K562 (cell line): ENCODE measurements around the gene RNF44. TPM values are rescaled to one million over a fixed set of nuclear protein-coding genes. Genes with fewer than 3 reads are reported as not detected.

Source experiments
- BRCA1 ChIP-seq, 2 experiments: fragments of 450-650 bp in 1 of 2; sonication (generic) in 1 of 2; formaldehyde crosslinking in 1 of 2; IDR thresholded peaks; 2 replicates each; pipeline versions ENCODE4 v1.5.0 to v1.6.1; 2017 to 2020; ENCODE audit warnings: mild to moderate bottlenecking in 1 of 2, missing genetic modification reagents in 1 of 2
- CBX8 ChIP-seq: fragments of 200-600 bp; sonication (generic); IDR thresholded peaks from 2 replicates; pipeline ENCODE4 v1.6.1; 2012; ENCODE audit warnings: borderline replicate concordance, mixed run types, low read depth, mild to moderate bottlenecking, moderate library complexity, mixed read lengths, low read length, control low read depth, inconsistent platforms; ENCODE audit not compliant: poor library complexity, severe bottlenecking; ENCODE audit errors: extremely low read depth
- DACH1 ChIP-seq: fragments of 450-650 bp; IDR thresholded peaks from 2 replicates; pipeline ENCODE4 v1.6.1; 2018; ENCODE audit not compliant: partially characterized antibody
- ERF ChIP-seq: fragments of 450-650 bp; formaldehyde crosslinking; IDR thresholded peaks from 2 replicates; pipeline ENCODE4 v1.4.0; 2020; ENCODE audit warnings: mild to moderate bottlenecking, mixed read lengths
- KAT8 ChIP-seq: fragments of 450-650 bp; IDR thresholded peaks from 2 replicates; pipeline ENCODE4 v1.6.1; 2016; ENCODE audit warnings: low read depth, mild to moderate bottlenecking
- MCM3 ChIP-seq: fragments of 450-650 bp; IDR thresholded peaks from 2 replicates; pipeline ENCODE4 v1.6.1; 2016
- NONO ChIP-seq, 2 experiments: fragments of 200-400 bp in 1 of 2; fragments of 450-650 bp in 1 of 2; formaldehyde crosslinking in 1 of 2; IDR thresholded peaks; 2 replicates each; pipeline ENCODE4 v1.6.1; 2017; ENCODE audit warnings: low read depth in 2 of 2, mild to moderate bottlenecking in 2 of 2, moderate library complexity in 2 of 2, low read length in 1 of 2
- NR1H2 ChIP-seq: sonication (generic); formaldehyde crosslinking; IDR thresholded peaks from 2 replicates; pipeline ENCODE4 v1.4.0; 2020; ENCODE audit warnings: mild to moderate bottlenecking, missing genetic modification reagents
- PML ChIP-seq: IDR thresholded peaks from 2 replicates; pipeline ENCODE4 v1.6.1; 2012; ENCODE audit warnings: low read length, inconsistent platforms
- SLC30A9 ChIP-seq: fragments of 250-450 bp; sonication (Bioruptor Pico); IDR thresholded peaks from 2 replicates; pipeline ENCODE4 v1.8.0; 2022; ENCODE audit warnings: mild to moderate bottlenecking, moderate library complexity
- SRSF1 ChIP-seq: fragments of 200-400 bp; formaldehyde crosslinking; IDR thresholded peaks from 2 replicates; pipeline ENCODE4 v1.6.1; 2017; ENCODE audit warnings: mild to moderate bottlenecking, low read depth, low read length, moderate library complexity
- U2AF1 ChIP-seq: fragments of 200-400 bp; formaldehyde crosslinking; optimal IDR thresholded peaks from 2 replicates; pipeline ENCODE3; 2017; ENCODE audit warnings: mild to moderate bottlenecking, low read depth, low read length, moderate library complexity
- ZFPM2 ChIP-seq: fragments of 250-450 bp; sonication (Bioruptor Pico); IDR thresholded peaks from 2 replicates; pipeline ENCODE4 v1.5.1; 2022; ENCODE audit warnings: mild to moderate bottlenecking
- ZNF408 ChIP-seq: fragments of 250-450 bp; sonication (Bioruptor Pico); IDR thresholded peaks from 2 replicates; pipeline ENCODE4 v1.4.0; 2020; ENCODE audit warnings: low read depth, mild to moderate bottlenecking, moderate library complexity
- ZNF583 ChIP-seq: fragments of 250-450 bp; sonication (Bioruptor Pico); IDR thresholded peaks from 2 replicates; pipeline ENCODE4 v1.4.0; 2020
- ZNF717 ChIP-seq: fragments of 250-450 bp; sonication (Bioruptor Pico); IDR thresholded peaks from 2 replicates; pipeline ENCODE4 v1.5.0; 2021
- polyA plus RNA-seq, 8 experiments: library from polyadenylated mRNA; depleted of rRNA in 4 of 8; stranded (reverse) in 5 of 8; unstranded in 3 of 8; fragments of >200 nt; fragmentation: Nextera tagmentation in 2 of 8; fragmentation: Illumina TruSeq in 1 of 8; extraction: Ambion mirVana in 2 of 8; extraction: Trizol in 1 of 8; gene quantifications; 2 replicates each; pipeline versions ENCODE4 v1.2.1 to v1.2.3, GENCODE V29; 2011 to 2014; ENCODE audit warnings: inconsistent platforms in 1 of 8, missing spikeins in 1 of 8
- total RNA-seq, 7 experiments: library from RNA; depleted of rRNA in 6 of 7; stranded (reverse); fragments of >200 nt in 6 of 7; fragmentation: Illumina TruSeq in 2 of 7; extraction: Trizol in 2 of 7; gene quantifications; 2 replicates each; pipeline versions ENCODE4 v1.2.1 to v1.2.3, GENCODE V29; 2011 to 2021; ENCODE audit warnings: low replicate concordance in 1 of 7
- TF ChIP-seq, protein P1 (sequence below): fragments of 250-450 bp; sonication (Bioruptor Pico); IDR thresholded peaks from 2 replicates; pipeline ENCODE4 v1.8.0; 2022; ENCODE audit warnings: moderate library complexity, mild to moderate bottlenecking, inconsistent platforms
- TF ChIP-seq, protein P2 (sequence below), 2 experiments: fragments of 450-650 bp; IDR thresholded peaks; 2 replicates each; pipeline ENCODE4 v1.6.1; 2016
- TF ChIP-seq, protein P3 (sequence below): fragments of 250-450 bp; sonication (Bioruptor Pico); IDR thresholded peaks from 2 replicates; pipeline ENCODE4 v1.5.0; 2022; ENCODE audit warnings: mild to moderate bottlenecking
- TF ChIP-seq, protein P4 (sequence below): fragments of 450-650 bp; IDR thresholded peaks from 2 replicates; pipeline ENCODE4 v1.6.1; 2017; ENCODE audit warnings: antibody characterized with exemption

The RNF44 gene
- total and polyA plus RNA-seq, 9 of the 15 experiments (the other 6 are each of a cell fraction or from before 2014, with no cell fraction given): 1.6 to 82.6 (median 7.4) TPM

DNA sequence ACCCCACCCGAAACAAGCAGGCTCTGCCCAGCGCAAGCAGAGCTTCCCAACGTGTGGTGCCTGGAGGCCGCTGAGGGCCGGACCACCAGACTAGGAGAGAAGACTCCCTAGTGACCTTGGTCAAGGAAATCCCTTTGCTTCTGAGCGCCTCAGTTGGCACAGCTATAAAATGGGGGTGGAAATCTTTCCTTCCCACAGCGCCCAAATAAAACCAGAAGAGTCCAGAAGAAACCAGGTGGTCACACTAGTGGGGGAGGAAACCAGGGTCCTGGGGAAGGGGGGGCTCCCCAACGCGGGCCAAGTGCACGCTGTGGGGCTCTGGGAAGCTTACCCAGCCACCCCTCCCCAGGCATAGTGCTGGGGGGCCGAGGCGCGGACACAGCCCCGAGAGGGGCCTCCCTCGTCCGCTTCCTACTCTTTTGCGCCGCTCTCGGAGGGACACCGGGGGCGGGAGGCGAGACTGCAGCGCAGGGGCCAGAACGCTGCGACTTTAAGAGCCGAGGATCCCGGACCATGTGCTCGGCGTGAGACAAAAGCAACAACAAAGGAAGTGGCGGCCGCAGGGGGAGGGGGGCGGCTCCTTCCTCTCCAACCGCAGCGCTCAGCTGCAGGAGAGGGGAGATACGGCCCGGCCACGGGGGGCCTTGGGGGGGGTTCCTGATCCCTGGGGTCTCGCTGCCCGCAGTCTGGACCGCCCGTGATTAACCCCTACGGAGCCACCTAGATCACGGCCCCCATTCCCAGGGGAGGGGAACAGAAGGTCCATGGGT is 885 bp downstream of the RNF44 start (continued):
- TF ChIP-seq, protein P1, sequence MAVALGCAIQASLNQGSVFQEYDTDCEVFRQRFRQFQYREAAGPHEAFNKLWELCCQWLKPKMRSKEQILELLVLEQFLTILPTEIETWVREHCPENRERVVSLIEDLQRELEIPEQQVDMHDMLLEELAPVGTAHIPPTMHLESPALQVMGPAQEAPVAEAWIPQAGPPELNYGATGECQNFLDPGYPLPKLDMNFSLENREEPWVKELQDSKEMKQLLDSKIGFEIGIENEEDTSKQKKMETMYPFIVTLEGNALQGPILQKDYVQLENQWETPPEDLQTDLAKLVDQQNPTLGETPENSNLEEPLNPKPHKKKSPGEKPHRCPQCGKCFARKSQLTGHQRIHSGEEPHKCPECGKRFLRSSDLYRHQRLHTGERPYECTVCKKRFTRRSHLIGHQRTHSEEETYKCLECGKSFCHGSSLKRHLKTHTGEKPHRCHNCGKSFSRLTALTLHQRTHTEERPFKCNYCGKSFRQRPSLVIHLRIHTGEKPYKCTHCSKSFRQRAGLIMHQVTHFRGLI (CRISPR knock-in tag): no peak
- TF ChIP-seq CBX8 (no peak), MCM3 (no peak), BRCA1 (IDR thresholded peaks at IDR 0.05) (no peak), BRCA1 (CRISPR knock-in tag; IDR thresholded peaks at IDR 0.05) (no peak), NONO (IDR thresholded peaks at IDR 0.05; ENCODE audit: low read depth in 2 of 2, low read length in 1 of 2) (no peak), SRSF1 (no peak), ZNF717 (no peak), KAT8 (no peak), ZFPM2 (CRISPR knock-in tag) (no peak), PML (no peak), ZNF583 (CRISPR knock-in tag) (no peak), NR1H2 (CRISPR knock-in tag) (no peak), SLC30A9 (no peak), DACH1 (no peak), ZNF408 (CRISPR knock-in tag) (no peak), ERF (CRISPR knock-in tag) (no peak), U2AF1 (no peak)
- TF ChIP-seq, protein P2, sequence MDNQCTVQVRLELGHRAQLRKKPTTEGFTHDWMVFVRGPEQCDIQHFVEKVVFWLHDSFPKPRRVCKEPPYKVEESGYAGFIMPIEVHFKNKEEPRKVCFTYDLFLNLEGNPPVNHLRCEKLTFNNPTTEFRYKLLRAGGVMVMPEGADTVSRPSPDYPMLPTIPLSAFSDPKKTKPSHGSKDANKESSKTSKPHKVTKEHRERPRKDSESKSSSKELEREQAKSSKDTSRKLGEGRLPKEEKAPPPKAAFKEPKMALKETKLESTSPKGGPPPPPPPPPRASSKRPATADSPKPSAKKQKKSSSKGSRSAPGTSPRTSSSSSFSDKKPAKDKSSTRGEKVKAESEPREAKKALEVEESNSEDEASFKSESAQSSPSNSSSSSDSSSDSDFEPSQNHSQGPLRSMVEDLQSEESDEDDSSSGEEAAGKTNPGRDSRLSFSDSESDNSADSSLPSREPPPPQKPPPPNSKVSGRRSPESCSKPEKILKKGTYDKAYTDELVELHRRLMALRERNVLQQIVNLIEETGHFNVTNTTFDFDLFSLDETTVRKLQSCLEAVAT (IDR thresholded peaks at IDR 0.05): no peak
- TF ChIP-seq, protein P3, sequence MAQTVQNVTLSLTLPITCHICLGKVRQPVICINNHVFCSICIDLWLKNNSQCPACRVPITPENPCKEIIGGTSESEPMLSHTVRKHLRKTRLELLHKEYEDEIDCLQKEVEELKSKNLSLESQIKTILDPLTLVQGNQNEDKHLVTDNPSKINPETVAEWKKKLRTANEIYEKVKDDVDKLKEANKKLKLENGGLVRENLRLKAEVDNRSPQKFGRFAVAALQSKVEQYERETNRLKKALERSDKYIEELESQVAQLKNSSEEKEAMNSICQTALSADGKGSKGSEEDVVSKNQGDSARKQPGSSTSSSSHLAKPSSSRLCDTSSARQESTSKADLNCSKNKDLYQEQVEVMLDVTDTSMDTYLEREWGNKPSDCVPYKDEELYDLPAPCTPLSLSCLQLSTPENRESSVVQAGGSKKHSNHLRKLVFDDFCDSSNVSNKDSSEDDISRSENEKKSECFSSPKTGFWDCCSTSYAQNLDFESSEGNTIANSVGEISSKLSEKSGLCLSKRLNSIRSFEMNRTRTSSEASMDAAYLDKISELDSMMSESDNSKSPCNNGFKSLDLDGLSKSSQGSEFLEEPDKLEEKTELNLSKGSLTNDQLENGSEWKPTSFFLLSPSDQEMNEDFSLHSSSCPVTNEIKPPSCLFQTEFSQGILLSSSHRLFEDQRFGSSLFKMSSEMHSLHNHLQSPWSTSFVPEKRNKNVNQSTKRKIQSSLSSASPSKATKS (CRISPR knock-in tag): no peak
- TF ChIP-seq, protein P4, sequence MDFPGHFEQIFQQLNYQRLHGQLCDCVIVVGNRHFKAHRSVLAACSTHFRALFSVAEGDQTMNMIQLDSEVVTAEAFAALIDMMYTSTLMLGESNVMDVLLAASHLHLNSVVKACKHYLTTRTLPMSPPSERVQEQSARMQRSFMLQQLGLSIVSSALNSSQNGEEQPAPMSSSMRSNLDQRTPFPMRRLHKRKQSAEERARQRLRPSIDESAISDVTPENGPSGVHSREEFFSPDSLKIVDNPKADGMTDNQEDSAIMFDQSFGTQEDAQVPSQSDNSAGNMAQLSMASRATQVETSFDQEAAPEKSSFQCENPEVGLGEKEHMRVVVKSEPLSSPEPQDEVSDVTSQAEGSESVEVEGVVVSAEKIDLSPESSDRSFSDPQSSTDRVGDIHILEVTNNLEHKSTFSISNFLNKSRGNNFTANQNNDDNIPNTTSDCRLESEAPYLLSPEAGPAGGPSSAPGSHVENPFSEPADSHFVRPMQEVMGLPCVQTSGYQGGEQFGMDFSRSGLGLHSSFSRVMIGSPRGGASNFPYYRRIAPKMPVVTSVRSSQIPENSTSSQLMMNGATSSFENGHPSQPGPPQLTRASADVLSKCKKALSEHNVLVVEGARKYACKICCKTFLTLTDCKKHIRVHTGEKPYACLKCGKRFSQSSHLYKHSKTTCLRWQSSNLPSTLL: no peak
